Measurements from ENCODE around the gene TMEM158.

Gene TMEM158

GRCh38 chr3:45204136-45204535 is 22.0 kb downstream of the TMEM158 start:
- DNase-seq (ENCODE audit: low read depth, low spot score), result peak; percentile 54

DNA sequence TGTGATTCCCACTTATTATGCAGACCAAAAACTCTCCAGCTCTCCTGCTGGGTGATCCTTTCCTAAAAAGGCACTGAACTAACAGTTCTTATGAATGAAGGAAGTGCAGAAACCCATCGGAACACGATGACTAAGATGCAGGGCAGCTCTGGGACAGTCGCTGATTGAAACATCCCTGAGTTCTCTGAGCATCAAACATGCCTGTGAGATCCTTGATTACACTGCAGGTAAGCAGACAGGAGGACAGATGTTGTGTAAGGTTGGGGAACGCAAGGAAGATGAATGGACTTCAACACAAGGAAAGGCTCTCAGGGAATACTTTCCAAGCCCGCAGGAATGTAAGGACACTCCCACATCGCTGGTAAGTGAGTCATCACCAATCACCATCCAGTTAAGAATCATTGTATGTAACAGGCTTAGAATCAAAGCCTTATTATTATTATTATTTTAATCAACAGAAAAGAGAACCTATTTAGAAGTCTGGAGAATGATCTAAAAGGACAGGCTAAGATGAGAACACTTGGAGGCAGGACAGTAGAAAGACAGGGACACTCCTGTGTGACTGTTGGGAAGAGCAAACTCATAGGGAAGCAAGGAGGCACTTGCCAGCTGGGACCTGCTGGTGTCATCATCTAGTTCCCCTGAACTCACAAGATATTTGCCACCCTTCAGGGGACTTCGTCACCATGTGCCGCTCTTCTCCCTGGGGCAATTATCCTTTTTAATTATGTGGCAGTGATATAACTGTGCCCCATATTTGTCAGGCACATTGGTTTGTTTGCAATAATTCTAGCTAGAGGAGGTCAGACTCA is 26.0 kb downstream of the TMEM158 start:
- DNase-seq (ENCODE audit: low read depth, low spot score), result peak; percentile 83

GRCh38 chr3:45198264-45199260 is 27.5 kb downstream of the TMEM158 start:
- peak; percentile 32 for DNase-seq (ENCODE audit: low read depth, low spot score)

DNA sequence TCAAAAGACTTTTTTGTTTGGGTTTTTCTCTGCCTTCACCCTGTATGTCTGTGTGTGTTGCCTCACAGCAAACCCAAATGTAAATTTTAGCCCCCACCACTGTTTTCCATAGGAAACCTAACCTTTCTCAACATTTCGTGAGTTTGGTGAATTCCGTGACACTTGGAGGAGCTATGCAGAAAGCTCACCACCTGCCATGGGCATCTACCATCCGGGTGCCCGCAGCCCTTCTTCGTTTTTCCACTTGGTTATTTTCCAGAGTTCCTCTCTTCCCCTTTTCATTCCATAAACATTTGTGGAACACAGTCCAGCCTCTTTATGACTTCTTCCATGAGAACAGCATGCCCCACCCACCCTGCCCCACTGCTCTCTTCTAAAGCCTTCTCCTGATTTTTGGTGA is 31.3 kb downstream of the TMEM158 start:
- DNase-seq (ENCODE audit: low read depth, low spot score), result no peak

DNA sequence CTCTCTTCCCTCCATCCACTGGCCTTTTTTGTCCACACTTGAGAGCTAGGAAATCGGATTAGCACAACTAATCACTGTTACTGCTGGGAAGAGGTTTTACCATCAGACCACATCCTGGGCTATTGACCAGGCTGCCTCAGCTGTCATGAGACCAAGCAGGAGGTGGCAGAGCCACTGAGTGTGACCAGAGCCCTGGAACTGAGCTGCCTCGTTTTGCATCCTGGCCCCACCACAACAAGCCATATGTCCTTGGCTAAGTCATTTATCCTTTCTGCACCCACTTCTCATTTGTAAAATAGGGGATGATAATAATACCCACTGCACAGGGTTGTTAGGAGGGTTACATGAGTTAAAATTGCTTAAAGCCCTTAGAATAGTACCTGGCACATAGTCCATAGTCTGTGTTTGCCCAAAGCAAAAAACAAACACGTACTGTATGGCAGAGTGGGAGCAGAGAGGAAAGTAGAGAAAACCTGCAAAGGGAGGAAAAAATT is 34.1 kb downstream of the TMEM158 start:
- DNase-seq (ENCODE audit: low read depth, low spot score), result no peak

DNA sequence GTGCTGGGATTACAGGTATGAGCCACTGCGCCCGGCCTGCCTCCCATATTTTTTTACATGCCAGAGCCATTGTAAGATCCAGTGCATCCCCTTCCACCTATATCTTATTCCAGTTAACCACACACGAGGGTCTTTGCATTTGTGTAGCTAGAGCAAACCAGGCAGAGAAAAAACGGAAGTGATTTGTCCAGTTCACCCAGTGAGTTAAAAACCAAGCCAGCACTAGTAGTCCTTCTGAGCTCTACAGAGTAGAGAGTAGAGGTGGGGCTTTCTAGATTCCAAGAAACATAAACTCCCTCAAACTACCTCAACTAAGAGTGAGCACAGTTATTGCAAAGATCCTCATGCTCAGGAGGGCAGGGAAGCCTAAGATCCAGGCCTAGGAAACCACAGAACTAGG is 34.7 kb downstream of the TMEM158 start:
- no peak for DNase-seq (ENCODE audit: low read depth, low spot score)

DNA sequence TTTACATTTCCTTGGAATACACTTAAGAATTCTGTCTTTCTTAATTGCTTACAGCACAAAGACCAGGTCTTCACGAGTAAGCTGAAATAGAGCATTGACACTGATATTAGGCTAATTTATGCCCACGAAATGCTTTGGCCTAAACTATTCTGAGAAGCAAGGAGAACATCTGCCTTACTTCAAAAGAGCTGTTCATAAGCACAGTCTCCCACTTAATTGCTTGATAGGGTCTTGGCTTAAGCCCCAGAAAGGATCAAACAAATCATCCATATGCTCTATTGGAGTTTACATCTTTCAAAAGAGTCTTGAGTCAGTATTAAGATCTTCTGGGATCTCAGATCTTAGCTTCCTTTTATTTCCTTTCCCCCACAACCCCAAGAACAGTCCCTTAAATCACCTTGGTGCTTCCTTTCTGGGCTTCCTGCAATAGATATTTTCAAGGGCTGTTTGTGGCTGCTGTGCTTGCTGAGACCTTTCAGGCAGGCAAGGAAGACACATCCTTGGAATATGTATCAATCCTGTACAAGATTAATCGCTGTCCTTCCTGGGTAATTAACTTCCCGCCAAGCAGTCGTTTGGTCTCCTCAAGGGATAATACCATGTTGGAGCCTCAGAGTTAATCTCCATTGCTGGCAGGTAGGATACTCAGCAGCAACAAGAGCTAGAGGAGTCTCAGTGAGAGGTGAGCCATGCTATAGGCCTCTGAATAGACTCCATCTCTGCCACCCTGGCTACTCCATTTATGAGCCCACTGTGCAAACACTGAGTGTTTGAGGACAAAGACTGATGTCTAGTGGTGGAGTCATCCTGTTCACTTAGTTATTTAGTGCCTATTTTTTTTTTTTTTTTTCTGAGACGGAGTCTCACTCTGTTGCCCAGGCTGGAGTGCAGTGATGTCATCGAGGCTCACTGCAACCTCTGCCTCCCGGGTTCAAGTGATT is 37.1 kb downstream of the TMEM158 start:
- no peak for DNase-seq (ENCODE audit: low read depth, low spot score)

DNA sequence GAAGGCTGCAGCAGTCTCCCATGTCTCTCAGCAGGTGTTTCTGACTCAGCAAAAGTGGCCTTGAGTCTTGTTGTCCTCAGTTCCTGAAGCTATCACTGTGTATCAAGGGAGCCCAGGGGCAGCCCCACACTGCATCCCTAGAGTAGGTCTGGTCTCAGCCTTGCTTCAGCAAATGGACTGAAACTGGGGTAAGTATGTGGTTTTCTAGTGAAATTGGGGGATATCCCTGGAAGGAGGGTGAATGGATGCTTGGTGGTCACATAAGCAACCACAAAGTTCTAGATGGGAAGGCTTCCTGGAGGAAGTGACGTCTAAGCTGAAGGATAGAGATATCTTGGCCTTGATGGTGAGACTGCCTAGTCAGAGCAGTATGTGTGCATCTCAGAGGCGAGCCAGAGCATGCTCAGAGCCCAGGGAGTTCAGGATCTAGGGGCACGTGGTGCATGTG is 38.4 kb downstream of the TMEM158 start:
- DNase-seq (ENCODE audit: low read depth, low spot score), result no peak

DNA sequence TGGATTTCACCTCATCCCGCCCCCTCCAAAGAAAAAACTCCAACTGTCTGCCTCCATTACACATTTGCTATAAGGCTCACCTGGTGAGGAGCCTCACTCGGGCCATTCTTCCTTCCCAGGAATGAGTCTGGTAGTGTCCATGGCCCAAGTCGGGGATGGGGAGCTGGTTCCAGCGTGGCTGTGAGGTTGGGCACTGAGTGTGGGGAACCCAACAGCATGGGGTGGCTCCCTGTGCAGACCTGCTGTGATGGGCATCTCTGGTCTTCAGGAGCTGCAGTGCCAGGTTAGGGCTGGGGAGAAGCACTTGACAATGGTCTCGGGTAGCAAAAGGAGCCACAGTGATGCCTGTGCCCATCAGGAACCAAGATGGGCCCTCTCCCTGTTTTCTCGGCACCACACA is 39.2 kb downstream of the TMEM158 start:
- no peak for DNase-seq (ENCODE audit: low read depth, low spot score)

DNA sequence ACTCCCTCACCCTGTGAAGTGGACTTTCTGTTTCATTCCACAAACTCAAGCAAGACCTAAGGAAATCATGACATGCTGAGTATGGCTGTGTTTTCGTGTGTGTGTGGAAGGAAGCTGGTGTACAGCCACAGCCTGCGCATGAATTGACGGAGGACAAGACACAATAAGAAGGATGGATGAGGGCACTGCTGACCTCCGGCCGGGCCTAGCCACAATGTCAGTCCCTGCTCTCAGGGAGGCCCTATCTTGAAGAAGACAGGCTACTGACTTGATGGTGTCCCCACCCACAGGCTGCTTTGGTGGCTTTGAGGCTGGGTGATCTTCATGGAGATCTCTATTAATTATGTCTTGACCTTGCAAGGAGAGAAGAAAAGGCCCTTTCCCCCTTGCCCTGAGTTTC is 40.6 kb downstream of the TMEM158 start:
- DNase-seq (ENCODE audit: low read depth, low spot score), result no peak

GRCh38 chr3:45185052-45185451 is 41.0 kb downstream of the TMEM158 start:
- no peak for DNase-seq (ENCODE audit: low read depth, low spot score)

DNA sequence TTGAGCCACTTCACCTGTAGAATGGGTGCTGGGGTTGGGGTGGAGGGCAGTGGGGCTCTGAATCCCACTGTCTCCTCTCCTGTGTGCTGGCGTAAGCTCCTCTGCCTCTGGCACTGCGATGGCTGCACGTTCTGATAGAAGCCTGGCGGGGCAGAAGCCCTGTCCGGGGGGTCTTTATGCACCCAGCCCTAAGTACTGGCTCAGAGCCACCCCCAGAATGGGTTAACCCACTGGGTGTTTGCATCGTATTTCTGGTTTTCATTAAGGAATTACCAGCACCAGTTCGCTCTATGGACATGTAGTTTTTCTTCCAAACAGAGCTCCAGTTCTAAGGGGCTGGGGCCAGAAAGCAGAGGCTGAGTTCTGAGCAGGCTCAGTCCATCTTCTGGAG is 42.2 kb downstream of the TMEM158 start:
- no peak for DNase-seq (ENCODE audit: low read depth, low spot score)

DNA sequence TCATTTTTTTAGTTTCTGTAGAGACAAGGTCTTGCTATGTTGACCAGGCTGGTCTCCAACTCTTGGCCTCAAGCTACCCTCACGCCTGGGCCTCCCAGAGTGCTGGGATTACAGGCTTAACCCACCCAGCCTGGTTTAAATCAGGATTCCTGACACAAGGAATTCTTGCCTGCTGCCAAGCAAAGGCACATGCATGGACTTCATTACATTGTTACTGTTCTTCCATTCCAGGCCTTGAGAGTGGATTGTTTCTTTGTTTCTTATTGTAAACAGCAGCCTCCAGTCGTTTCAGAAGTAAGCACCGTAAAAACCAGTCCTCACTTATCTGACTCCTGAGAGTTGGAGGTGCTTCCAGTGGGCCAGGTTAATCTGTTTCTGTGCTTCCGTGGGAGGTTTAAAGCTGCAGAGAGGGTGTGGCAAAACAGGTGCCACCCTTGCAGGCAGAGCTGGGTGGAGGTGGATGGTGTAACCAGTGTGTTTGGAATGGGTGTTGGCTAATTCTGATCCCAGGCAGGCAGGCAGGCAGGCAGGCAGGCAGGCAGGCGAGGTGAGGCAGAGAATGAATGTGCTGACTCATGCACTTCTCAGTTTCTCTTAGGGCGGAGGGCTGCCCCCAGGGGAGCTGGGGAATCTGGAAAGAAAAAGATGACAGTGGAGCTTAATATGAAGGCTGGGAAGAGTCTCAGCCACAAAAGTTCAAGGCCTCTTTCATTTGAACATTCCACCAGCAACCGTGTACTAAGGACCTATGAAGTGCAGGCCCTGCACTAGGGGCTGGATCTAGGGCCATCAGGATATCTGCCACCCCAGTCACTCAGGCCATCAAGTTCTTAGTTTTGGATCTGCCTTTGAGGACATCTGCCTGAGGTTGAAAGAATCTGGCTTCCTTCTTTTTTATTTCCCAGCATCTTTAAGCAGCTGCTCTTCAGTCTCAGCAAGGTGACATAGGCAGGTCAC is 42.9 kb downstream of the TMEM158 start:
- peak; percentile 88 for DNase-seq (ENCODE audit: low read depth, low spot score)

DNA sequence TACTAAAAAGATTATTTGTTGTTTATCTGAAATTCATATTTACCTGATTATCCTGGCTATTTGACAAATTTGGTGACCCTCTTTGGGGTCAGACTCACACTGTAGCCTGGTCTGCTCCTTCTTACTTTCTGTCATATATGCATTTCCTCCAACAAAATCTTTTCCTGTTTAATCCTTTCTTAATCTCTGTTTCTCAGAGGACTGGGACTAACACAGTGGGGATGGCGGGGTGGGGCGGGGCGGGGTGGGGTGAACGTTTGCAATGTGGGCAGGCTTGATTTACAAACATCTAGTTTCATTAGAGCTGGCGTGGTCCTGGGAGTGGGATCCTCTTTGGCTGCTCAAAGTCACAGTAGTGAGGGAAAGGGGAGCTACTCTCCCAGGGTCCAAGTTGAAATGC is 44.6 kb downstream of the TMEM158 start:
- DNase-seq (ENCODE audit: low read depth, low spot score), result no peak

DNA sequence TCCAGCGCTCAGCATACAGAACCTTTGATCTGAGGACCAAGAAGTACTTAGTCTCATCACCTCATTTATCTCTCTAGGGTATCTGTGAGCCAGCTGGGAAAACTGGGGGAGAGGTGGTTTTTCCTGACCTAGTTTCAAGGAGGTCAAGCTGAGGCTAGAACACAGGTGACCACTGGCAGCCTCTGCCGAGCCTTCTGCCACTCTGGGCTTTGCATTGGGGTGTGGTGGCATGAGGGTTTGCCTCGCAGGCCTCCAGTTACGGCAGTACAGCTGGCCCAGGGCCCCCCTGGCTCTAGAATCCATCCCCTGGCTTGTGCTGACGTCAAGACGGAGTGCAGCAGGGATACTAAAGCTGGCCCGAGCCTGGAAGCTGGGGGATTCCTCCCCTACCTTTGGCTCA is 45.2 kb downstream of the TMEM158 start:
- DNase-seq (ENCODE audit: low read depth, low spot score), result no peak

GRCh38 chr3:45180051-45180450 is 46.0 kb downstream of the TMEM158 start:
- DNase-seq (ENCODE audit: low read depth, low spot score), result peak; percentile 57

- peak; percentile 83 for DNase-seq (ENCODE audit: low read depth, low spot score)
These were observed 46.9 kb downstream of the TMEM158 start for GRCh38 chr3:45179163-45179562.

GRCh38 chr3:45178183-45179023 is 47.7 kb downstream of the TMEM158 start:
- peak; percentile 27 for DNase-seq (ENCODE audit: low read depth, low spot score)

DNA sequence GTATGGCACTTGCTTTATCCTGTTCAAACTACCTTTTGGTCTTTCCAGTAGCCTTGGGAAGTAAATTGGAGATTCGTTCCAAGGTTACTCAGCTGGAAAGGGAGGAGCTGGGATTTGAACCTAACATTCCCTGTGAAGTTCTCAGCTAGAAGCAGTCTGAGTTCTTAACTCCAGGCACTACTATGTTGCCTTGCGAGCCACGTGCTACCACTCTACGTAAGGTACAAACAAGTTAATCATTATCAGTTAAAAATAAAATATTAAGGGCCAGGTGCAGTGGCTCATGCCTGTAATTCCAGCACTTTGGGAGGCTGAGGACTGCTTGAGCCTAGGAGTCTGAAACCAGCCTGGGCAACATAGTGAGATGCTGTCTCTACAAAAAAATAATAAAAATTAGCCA is 49.2 kb downstream of the TMEM158 start:
- DNase-seq (ENCODE audit: low read depth, low spot score), result no peak
